ENCODE results near the gene SECTM1.
"Not testable (repeated sequence)": the region's sequence is repeated elsewhere in the genome, so short reads cannot be mapped to it uniquely, and the experiment has no call there.

SECTM1 gene

DNA sequence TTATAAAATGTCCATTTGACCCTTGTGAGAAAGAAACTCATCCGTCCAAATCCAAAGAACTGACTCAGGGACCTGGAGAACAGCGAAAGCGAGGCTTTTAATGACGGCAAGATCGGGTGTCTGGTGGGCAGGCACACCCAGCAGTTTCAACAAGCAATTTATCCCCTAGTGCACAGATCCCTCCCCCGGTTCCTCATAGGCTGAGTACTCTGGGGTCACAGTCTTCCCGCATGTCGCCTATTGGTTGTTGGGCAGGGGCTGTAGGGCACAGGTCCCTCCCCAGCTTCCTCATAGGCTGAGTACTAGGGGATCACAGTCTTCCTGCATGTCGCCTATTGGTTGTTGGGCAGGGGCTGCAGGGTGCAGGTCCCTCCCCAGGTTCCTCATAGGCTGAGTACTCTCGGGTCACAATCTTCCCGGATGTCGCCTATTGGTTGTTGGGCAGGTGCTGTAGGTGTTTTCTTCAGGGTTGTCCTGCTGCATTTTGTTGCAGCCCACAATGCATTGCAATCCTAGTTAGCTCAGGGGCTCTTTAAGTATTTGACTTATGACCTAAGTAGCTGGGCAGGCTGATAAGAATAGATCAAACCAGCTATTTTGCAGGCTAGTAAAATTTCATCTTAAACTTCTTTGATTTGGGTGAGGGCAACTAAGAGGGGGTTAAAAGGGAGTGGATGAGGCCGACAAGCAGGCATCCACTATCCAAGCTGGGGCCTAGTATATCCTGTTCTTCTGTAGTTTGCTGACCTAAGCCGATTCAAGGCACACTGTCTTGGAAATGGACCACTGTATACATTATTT is 34.4 kb upstream of the SECTM1 start:
- 87 to 90% methylated on average over 11 to 12 of the region's 14 CpGs for WGBS, 2 experiments (ENCODE audit: insufficient coverage in 2 of 2)
- Histone ChIP-seq H3K9me3 (ENCODE audit: control insufficient read depth, low read length) (no peaks in the 10 kb centered on the region), H3K27ac (ENCODE audit: low read depth, low read length, severe bottlenecking) (no peak overlapping the region), H3K4me1 (ENCODE audit: control insufficient read depth, insufficient read depth, low read length, poor library complexity, severe bottlenecking) (peaks cover 7% of the 10 kb centered on the region), H3K36me3 (ENCODE audit: control insufficient read depth, insufficient read depth, low read length) (no peaks in the 10 kb centered on the region), H3K4me3 (ENCODE audit: extremely low read depth, insufficient read depth, low read length, poor library complexity, severe bottlenecking) (no peak overlapping the region)

DNA sequence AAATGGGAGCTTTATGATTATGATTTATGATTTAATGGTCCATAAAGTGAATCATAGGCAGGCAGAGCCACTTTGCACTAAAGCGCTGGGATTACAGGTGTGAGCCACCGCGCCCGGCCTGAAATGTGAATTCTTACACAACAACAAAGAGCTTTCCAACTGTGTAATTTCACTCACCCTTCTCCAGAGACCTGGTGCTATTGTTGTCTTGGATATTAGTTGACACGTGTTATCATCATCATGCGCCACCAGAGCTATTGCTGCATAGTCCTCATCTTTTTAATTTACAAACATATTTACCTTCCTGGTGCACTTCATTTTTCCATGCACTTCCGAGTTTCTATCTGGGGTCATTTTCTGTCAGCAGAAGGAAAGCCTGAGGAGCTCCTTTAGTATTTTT is 33.2 kb upstream of the SECTM1 start:
- H3K9me3 ChIP-seq (ENCODE audit: control insufficient read depth, low read length) = no peaks in the 10 kb centered on the region
- WGBS, 2 experiments (ENCODE audit: insufficient coverage in 2 of 2) = no CpG with 5 or more reads among the region's 7 CpGs
- H3K36me3 ChIP-seq (ENCODE audit: control insufficient read depth, insufficient read depth, low read length) = no peaks in the 10 kb centered on the region
- H3K4me1 ChIP-seq (ENCODE audit: control insufficient read depth, insufficient read depth, low read length, poor library complexity, severe bottlenecking) = peaks cover 7% of the 10 kb centered on the region
- no peak overlapping the region for H3K4me3 ChIP-seq (ENCODE audit: extremely low read depth, insufficient read depth, low read length, poor library complexity, severe bottlenecking)
- H3K27ac ChIP-seq (ENCODE audit: low read depth, low read length, severe bottlenecking) = no peak overlapping the region

DNA sequence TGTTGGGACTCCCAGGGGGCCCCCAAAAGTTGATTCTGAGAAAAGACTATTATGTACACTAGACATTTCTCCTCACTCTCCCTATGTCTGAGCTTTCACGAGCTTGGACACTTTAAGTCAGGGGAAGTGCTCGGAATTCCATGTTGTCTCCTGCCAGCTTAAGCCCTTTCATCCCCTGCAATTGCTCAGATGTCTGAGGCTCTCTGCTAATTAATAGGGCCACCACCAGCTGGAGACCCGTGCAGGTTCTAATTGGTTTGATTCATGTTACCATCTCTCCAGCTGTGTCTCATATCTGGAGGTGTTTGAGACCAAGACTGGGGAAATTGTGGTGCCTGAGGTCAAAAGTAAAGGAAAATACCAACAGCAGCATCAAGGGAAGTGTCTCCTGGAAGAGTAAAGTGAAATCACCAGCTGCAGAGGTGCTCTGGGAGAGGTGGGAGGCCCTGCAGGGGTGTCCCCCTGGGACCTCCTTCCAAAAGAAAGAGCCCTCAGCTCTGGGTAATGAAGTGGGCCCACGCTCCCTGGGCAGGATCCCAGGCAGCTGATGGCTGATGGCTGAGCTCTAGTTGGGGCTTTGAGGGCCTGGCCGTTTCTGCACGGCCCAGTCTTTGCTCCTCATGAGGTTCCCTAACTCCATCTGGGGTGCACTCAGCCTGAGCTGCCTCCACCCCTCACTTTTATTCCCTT is 32.2 kb upstream of the SECTM1 start:
- Histone ChIP-seq H3K9me3 (ENCODE audit: control insufficient read depth, low read length) (no peaks in the 10 kb centered on the region), H3K4me1 (ENCODE audit: control insufficient read depth, insufficient read depth, low read length, poor library complexity, severe bottlenecking) (peaks cover 7% of the 10 kb centered on the region), H3K27ac (ENCODE audit: low read depth, low read length, severe bottlenecking) (no peak overlapping the region), H3K4me3 (ENCODE audit: extremely low read depth, insufficient read depth, low read length, poor library complexity, severe bottlenecking) (no peak overlapping the region), H3K36me3 (ENCODE audit: control insufficient read depth, insufficient read depth, low read length) (no peaks in the 10 kb centered on the region)
- WGBS, 2 experiments (ENCODE audit: insufficient coverage in 2 of 2) = 83 to 96% methylated on average over 4 to 5 of the region's 6 CpGs

DNA sequence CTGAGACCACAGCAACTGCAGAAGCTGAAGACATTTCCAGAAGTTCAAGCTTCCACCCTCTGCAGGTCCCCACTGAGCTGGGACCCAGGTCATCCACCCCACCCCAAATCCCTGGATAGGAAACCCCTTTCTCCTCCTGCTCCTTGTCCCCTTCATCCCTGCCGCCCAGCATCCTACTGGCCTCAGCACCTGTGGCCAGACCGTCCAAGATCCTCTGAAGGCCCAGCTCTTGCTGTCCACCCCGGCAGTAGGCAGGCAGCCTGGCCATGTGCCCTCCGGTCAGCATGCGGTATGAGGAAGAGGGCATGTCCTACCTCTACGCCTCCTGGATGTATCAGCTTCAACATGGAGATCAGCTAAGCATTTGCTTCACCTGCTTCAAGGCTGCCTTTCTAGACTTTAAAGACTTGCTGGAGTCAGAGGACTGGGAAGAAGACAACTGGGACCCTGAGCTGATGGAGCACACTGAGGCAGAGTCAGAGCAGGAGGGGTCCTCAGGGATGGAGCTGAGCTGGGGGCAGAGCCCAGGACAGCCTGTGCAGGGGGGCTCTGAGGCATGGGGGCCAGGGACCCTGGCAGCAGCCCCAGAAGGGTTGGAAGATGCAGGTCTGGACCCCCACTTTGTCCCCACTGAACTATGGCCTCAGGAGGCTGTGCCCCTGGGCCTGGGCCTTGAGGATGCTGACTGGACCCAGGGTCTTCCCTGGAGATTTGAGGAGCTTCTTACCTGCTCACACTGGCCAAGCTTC is 28.5 kb upstream of the SECTM1 start:
- Histone ChIP-seq H3K36me3 (ENCODE audit: control insufficient read depth, insufficient read depth, low read length) (no peaks in the 10 kb centered on the region), H3K4me1 (ENCODE audit: control insufficient read depth, insufficient read depth, low read length, poor library complexity, severe bottlenecking) (peaks cover 7% of the 10 kb centered on the region), H3K9me3 (ENCODE audit: control insufficient read depth, low read length) (no peaks in the 10 kb centered on the region), H3K27ac (ENCODE audit: low read depth, low read length, severe bottlenecking) (no peak overlapping the region), H3K4me3 (ENCODE audit: extremely low read depth, insufficient read depth, low read length, poor library complexity, severe bottlenecking) (no peak overlapping the region)
- WGBS, 2 experiments (ENCODE audit: insufficient coverage in 2 of 2) = 89 to 90% methylated on average over 6 of the region's 6 CpGs

DNA sequence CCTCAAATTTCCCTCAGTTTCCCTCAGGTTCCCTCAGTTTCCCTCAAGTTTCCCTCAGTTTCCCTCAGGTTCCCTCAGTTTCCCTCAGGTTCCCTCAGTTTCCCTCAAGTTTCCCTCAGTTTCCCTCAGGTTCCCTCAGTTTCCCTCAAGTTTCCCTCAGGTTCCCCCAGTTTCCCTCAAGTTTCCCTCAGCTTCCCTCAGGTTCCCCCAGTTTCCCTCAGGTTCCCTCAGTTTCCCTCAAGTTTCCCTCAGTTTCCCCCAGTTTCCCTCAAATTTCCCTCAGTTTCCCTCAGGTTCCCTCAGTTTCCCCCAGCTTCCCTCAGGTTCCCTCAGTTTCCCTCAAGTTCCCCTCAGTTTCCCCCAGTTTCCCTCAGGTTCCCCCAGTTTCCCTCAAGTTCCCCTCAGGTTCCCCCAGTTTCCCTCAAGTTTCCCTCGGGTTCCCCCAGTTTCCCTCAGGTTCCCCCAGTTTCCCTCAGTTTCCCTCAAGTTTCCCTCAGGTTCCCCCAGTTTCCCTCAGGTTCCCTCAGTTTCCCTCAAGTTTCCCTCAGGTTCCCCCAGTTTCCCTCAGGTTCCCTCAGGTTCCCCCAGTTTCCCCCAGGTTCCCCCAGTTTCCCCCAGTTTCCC is 26.0 kb upstream of the SECTM1 start:
- 67% methylated on average over 1 of the region's 1 CpG; no CpG with 5 or more reads in 1 of the 2 experiments for WGBS, 2 experiments (ENCODE audit: insufficient coverage in 2 of 2)
- not testable (repeated sequence) for H3K4me3 ChIP-seq (ENCODE audit: extremely low read depth, insufficient read depth, low read length, poor library complexity, severe bottlenecking); H3K36me3 ChIP-seq (ENCODE audit: control insufficient read depth, insufficient read depth, low read length); H3K27ac ChIP-seq (ENCODE audit: low read depth, low read length, severe bottlenecking); H3K9me3 ChIP-seq (ENCODE audit: control insufficient read depth, low read length); H3K4me1 ChIP-seq (ENCODE audit: control insufficient read depth, insufficient read depth, low read length, poor library complexity, severe bottlenecking)

DNA sequence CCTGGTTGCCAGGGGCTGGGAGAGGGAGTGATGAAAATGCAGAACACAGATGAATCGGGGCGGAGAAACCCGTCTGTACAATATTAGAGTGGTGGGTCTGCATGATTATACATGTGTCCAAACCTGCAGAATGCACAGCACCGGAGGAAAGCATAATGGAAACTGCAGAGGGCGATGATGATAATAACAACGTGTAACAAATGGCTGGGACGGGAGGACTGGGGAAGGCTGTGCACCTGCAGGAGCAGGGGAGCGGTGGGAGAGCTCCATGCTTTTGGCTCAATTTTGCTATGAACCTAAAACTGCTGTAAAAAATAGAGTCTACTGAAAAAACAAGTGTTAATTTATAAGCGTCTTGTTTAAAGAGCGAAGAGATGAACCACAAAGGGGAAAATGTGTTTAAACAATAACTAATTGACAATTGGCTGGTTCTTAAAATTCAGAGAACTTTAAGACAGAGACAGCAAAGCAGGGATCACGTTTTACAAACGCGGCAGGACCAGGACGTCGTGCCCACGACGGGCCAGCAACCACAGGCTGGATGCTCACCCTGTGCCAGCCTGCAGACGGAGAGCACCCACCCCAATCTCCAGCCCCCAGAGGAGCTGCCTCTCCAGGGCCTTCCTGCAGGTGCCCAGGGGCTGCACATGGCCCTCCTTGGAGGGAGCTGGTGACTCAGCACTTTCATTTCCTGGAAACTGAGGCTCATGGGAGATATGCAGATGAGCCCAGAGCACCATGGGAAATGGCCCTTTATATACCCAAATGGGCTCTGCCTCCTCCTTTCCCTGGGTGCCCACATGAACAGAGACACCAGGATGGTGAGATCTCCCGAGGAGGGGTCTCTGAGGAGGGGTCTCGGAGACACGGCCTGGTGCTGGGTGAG is 25.1 kb upstream of the SECTM1 start, which contains the start of gene TEX19:
TSS of gene TEX19 (plus strand) at position 783 of the 886 bp plus-strand sequence. CDS start 2,904 bp downstream, outside the sequence.
- Histone ChIP-seq H3K36me3 (ENCODE audit: control insufficient read depth, insufficient read depth, low read length) (no peaks in the 10 kb centered on the region), H3K27ac (ENCODE audit: low read depth, low read length, severe bottlenecking) (no peak within 1 kb of the TSS), H3K9me3 (ENCODE audit: control insufficient read depth, low read length) (no peaks in the 10 kb centered on the region), H3K4me1 (ENCODE audit: control insufficient read depth, insufficient read depth, low read length, poor library complexity, severe bottlenecking) (no peaks in the 10 kb centered on the region), H3K4me3 (ENCODE audit: extremely low read depth, insufficient read depth, low read length, poor library complexity, severe bottlenecking) (no peak within 1 kb of the TSS)
- 86% methylated on average over 18 to 19 of the region's 21 CpGs for WGBS, 2 experiments (ENCODE audit: insufficient coverage in 2 of 2)

DNA sequence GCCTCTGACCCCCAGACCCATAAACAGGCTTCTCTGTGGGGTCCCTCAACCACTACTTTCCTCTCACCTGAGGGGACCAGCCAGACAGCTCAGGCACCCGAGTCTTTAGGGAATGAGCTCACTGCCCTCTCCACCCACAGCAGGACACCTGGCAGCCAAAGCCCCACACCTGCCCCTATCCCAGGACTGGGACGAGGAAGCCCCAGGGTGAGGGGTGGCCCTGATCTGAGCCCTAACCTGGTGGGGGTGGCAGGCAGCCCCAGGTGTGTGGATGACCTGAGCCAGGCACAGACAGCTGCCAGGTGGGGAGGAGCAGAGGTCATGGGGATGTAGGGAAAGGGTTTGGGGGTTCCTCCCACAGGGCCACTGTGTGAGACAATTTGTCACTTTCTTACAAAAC is 23.8 kb upstream of the SECTM1 start:
- H3K9me3 ChIP-seq (ENCODE audit: control insufficient read depth, low read length) = no peaks in the 10 kb centered on the region
- no peaks in the 10 kb centered on the region for H3K4me1 ChIP-seq (ENCODE audit: control insufficient read depth, insufficient read depth, low read length, poor library complexity, severe bottlenecking)
- no peak overlapping the region for H3K4me3 ChIP-seq (ENCODE audit: extremely low read depth, insufficient read depth, low read length, poor library complexity, severe bottlenecking)
- WGBS, 2 experiments (ENCODE audit: insufficient coverage in 2 of 2) = 100% methylated on average over 1 of the region's 2 CpGs
- no peaks in the 10 kb centered on the region for H3K36me3 ChIP-seq (ENCODE audit: control insufficient read depth, insufficient read depth, low read length)
- no peak overlapping the region for H3K27ac ChIP-seq (ENCODE audit: low read depth, low read length, severe bottlenecking)

DNA sequence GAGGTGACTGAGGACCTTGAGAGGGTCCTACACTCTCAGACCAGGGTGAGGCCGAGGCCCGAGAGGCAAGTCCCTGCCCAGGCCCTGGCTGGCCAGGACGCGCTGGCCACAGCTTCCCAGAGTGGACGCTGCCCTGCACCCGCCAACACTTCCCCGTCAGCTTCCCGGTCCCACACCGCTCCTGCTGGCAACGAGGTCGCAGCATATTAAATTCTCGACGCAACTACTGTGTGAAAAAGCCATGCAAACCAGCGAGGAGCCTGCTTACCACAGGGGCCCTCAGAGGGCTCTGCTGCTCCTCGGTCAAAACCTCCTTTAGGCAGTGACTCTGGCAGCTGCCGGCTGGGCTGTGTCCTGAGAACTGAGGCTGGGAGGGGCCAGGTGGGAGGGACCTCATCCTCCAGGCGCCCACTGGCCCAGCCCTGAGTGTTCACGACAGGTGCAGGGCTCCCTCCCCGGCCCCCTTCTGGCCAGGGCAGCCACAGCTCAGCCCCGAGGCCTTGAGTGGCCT is 23.3 kb upstream of the SECTM1 start:
- no peaks in the 10 kb centered on the region for H3K9me3 ChIP-seq (ENCODE audit: control insufficient read depth, low read length)
- no peak overlapping the region for H3K4me3 ChIP-seq (ENCODE audit: extremely low read depth, insufficient read depth, low read length, poor library complexity, severe bottlenecking)
- no peaks in the 10 kb centered on the region for H3K36me3 ChIP-seq (ENCODE audit: control insufficient read depth, insufficient read depth, low read length)
- 67 to 73% methylated on average over 19 to 20 of the region's 20 CpGs for WGBS, 2 experiments (ENCODE audit: insufficient coverage in 2 of 2)
- H3K27ac ChIP-seq (ENCODE audit: low read depth, low read length, severe bottlenecking) = no peak overlapping the region
- H3K4me1 ChIP-seq (ENCODE audit: control insufficient read depth, insufficient read depth, low read length, poor library complexity, severe bottlenecking) = no peaks in the 10 kb centered on the region

DNA sequence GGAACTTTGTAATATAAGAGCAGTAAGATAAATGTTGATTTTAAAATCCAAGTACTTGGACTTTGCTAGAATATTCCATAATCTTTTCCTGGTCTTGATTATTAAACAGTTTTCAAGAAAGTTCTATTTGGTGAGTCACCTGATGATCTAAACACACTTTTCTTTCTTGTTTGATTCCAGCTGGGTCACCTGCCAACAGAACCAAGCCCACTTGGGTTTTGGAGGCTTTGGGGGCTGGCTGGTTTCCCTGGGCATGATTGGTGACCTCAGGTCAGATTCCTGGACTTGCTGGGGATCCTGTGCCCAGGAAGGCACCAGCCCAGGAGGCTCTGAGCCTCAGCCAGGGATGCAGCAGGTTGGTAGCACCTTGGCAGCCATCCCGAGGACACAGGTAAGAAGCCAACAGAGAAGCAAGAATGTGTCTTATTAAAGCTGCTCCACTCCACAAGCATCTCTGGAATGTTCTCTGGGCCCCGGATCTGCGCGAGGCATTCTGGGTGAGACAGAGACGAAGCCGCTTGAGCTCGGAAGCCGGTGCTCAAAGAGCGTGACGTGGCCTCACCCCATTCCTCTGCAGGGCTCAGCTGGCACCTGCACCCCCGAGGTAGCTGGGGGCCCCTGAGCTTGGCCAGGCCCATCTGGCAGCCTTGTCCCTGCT is 22.3 kb upstream of the SECTM1 start:
- no peaks in the 10 kb centered on the region for H3K9me3 ChIP-seq (ENCODE audit: control insufficient read depth, low read length)
- H3K4me1 ChIP-seq (ENCODE audit: control insufficient read depth, insufficient read depth, low read length, poor library complexity, severe bottlenecking) = no peaks in the 10 kb centered on the region
- 82 to 88% methylated on average over 11 of the region's 11 CpGs for WGBS, 2 experiments (ENCODE audit: insufficient coverage in 2 of 2)
- H3K27ac ChIP-seq (ENCODE audit: low read depth, low read length, severe bottlenecking) = no peak overlapping the region
- H3K4me3 ChIP-seq (ENCODE audit: extremely low read depth, insufficient read depth, low read length, poor library complexity, severe bottlenecking) = no peak overlapping the region
- H3K36me3 ChIP-seq (ENCODE audit: control insufficient read depth, insufficient read depth, low read length) = no peaks in the 10 kb centered on the region
